Vagina (tissue), 2 donors: ENCODE measurements around the gene PCNX2. TPM values are rescaled to one million over a fixed set of nuclear protein-coding genes. Genes with fewer than 3 reads are reported as not detected.
A peak's percentile ranks its signal among the peaks of the same experiment; 100 is the strongest.

Experiments
- DNase-seq, 2 donors: peaks; one replicate each; pipeline ENCODE4 v3.0.0-alpha.2; 2017; ENCODE audit errors: extremely low spot score in 2 of 2
- H3K27ac ChIP-seq: fragments of 200-600 bp; sonication (generic); one replicate; pipeline ENCODE4 v1.5.1; 2019
- H3K27me3 ChIP-seq: fragments of 200-600 bp; sonication (generic); one replicate; pipeline ENCODE4 v1.5.1; 2019
- H3K36me3 ChIP-seq, 2 donors: fragments of 200-600 bp; sonication (generic); one replicate each; pipeline ENCODE4 v1.5.1; 2017 to 2019
- H3K4me1 ChIP-seq: fragments of 200-600 bp; sonication (generic); one replicate; pipeline ENCODE4 v1.5.1; 2019
- H3K4me3 ChIP-seq, 2 donors: fragments of 200-600 bp; sonication (generic); 1 replicate in 1 of 2; 2 replicates in 1 of 2; pipeline ENCODE4 v1.5.1; 2016 to 2019
- H3K9me3 ChIP-seq: fragments of 200-600 bp; sonication (generic); one replicate; pipeline ENCODE4 v1.5.1; 2019
- POLR2A ChIP-seq, 2 donors: fragments of 450-650 bp; IDR thresholded peaks; one replicate each; pipeline ENCODE4 v1.6.1; 2017; ENCODE audit warnings: antibody characterized with exemption in 2 of 2, mild to moderate bottlenecking in 2 of 2, moderate library complexity in 2 of 2
- POLR2AphosphoS5 ChIP-seq, 2 donors: sonication (generic); formaldehyde crosslinking; IDR thresholded peaks; one replicate each; pipeline ENCODE4 v1.9.0; 2017; ENCODE audit warnings: antibody characterized with exemption in 2 of 2, mild to moderate bottlenecking in 2 of 2, low read depth in 1 of 2; ENCODE audit not compliant: insufficient read depth in 1 of 2
- intact Hi-C: fragments of 100-400 bp; cut with DNase I; formaldehyde crosslinking; loops from one replicate; pipeline ENCODE4 v1.15.1; 2023
- total RNA-seq: library from RNA; depleted of rRNA; stranded (reverse); fragments of >200 nt; gene quantifications from one replicate; pipeline ENCODE4 v1.2.3, GENCODE V29; 2016
- TF ChIP-seq, protein P1 (sequence below), 3 experiments: fragments of 450-650 bp in 2 of 3; fragments of 200-600 bp in 1 of 3; sonication (generic) in 1 of 3; IDR thresholded peaks; one replicate each; pipeline ENCODE4 v1.5.1; 2017 to 2019; ENCODE audit warnings: antibody characterized with exemption in 3 of 3, mild to moderate bottlenecking in 2 of 3, moderate library complexity in 2 of 3

Gene PCNX2
- total RNA-seq, 1 donor from 2014 or later, result 29.2 TPM

- Histone ChIP-seq H3K4me1 (no peaks in the 10 kb centered on the region), H3K9me3 (no peaks in the 10 kb centered on the region), H3K27me3 (no peaks in the 10 kb centered on the region), H3K36me3 (no peaks in the 10 kb centered on the region), H3K4me3 (no peak overlapping the region), H3K27ac (no peak overlapping the region)
- DNase-seq, result no peak
- TF ChIP-seq POLR2AphosphoS5 (IDR thresholded peaks at IDR 0.05; ENCODE audit: insufficient read depth in 1 of 2, low read depth in 1 of 2), result no peak
- no peak for TF ChIP-seq POLR2A (IDR thresholded peaks at IDR 0.05)
- TF ChIP-seq, protein P1, sequence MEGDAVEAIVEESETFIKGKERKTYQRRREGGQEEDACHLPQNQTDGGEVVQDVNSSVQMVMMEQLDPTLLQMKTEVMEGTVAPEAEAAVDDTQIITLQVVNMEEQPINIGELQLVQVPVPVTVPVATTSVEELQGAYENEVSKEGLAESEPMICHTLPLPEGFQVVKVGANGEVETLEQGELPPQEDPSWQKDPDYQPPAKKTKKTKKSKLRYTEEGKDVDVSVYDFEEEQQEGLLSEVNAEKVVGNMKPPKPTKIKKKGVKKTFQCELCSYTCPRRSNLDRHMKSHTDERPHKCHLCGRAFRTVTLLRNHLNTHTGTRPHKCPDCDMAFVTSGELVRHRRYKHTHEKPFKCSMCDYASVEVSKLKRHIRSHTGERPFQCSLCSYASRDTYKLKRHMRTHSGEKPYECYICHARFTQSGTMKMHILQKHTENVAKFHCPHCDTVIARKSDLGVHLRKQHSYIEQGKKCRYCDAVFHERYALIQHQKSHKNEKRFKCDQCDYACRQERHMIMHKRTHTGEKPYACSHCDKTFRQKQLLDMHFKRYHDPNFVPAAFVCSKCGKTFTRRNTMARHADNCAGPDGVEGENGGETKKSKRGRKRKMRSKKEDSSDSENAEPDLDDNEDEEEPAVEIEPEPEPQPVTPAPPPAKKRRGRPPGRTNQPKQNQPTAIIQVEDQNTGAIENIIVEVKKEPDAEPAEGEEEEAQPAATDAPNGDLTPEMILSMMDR (IDR thresholded peaks at IDR 0.05), result peak; percentile 54 to 66 (median 61)
- intact Hi-C loops, result no loop called here
These were observed 9.1 kb upstream of the PCNX2 start for GRCh38 chr1:233304489-233305102.

DNA sequence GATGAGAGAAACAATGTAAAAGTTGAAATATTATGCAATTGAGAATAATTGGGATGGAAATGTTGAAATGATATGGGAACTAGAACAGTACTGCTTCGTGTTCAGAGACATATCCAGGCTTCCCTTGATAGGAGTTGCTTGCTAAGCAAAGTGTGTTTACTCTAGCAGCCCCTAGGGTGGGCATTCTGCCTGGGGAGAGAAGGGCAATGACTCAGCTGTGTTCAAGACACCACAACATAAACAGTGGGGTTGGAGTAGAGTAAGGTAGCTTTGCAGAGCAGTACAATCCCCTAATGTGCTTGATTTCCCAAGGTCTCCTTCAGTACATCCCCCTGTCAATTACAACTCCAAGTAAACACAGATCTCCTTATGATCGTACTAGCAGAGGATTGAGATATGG is 4.8 kb upstream of the PCNX2 start:
- H3K36me3 ChIP-seq, result no peaks in the 10 kb centered on the region
- no peaks in the 10 kb centered on the region for H3K4me1 ChIP-seq
- no peak overlapping the region for H3K27ac ChIP-seq
- H3K9me3 ChIP-seq, result no peaks in the 10 kb centered on the region
- H3K4me3 ChIP-seq, result no peak overlapping the region
- intact Hi-C loops, result no loop called here
- TF ChIP-seq POLR2AphosphoS5 (IDR thresholded peaks at IDR 0.05; ENCODE audit: insufficient read depth in 1 of 2, low read depth in 1 of 2) (no peak), POLR2A (IDR thresholded peaks at IDR 0.05) (no peak)
- TF ChIP-seq, protein P1 (IDR thresholded peaks at IDR 0.05), result no peak
- no peak for DNase-seq
- H3K27me3 ChIP-seq, result no peaks in the 10 kb centered on the region

DNA sequence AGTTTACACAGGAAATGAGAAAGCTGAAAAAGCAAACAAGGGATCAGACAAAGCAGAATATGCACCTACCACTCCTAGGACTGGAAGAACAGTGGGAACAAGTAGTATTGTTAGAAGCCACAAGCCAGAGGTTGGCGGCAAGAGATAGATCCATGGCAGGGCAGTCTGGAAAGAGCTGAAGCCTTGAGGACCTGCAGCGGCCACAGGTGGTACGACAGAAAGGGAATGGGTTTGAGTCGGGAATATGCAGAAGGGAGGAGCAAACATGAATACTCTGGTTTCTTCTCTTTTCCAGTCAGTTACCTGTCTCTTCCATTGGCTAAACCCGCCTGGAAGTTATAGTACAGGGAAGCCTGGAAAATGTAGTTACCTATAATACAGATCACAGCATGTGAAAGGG is 3.9 kb upstream of the PCNX2 start:
- Histone ChIP-seq H3K36me3 (no peaks in the 10 kb centered on the region), H3K27me3 (no peaks in the 10 kb centered on the region), H3K9me3 (no peaks in the 10 kb centered on the region), H3K4me1 (peaks cover 8% of the 10 kb centered on the region), H3K4me3 (no peak overlapping the region), H3K27ac (no peak overlapping the region)
- no peak for DNase-seq
- TF ChIP-seq POLR2A (IDR thresholded peaks at IDR 0.05) (no peak), POLR2AphosphoS5 (IDR thresholded peaks at IDR 0.05; ENCODE audit: insufficient read depth in 1 of 2, low read depth in 1 of 2) (no peak)
- TF ChIP-seq, protein P1 (IDR thresholded peaks at IDR 0.05), result no peak
- intact Hi-C loops, result no loop called here

- H3K36me3 ChIP-seq, result no peaks in the 10 kb centered on the region
- intact Hi-C loops, result no loop called here
- H3K27me3 ChIP-seq, result no peaks in the 10 kb centered on the region
- peak overlapping the region; percentile 81 for H3K27ac ChIP-seq
- TF ChIP-seq, protein P1 (IDR thresholded peaks at IDR 0.05), result no peak
- DNase-seq, result no peak
- peak overlapping the region in 1 of 2 donors; percentile 72 for H3K4me3 ChIP-seq
- H3K9me3 ChIP-seq, result no peaks in the 10 kb centered on the region
- H3K4me1 ChIP-seq, result peaks cover 8% of the 10 kb centered on the region
These were observed 424 bp upstream of the PCNX2 start for GRCh38 chr1:233295975-233296322.

DNA sequence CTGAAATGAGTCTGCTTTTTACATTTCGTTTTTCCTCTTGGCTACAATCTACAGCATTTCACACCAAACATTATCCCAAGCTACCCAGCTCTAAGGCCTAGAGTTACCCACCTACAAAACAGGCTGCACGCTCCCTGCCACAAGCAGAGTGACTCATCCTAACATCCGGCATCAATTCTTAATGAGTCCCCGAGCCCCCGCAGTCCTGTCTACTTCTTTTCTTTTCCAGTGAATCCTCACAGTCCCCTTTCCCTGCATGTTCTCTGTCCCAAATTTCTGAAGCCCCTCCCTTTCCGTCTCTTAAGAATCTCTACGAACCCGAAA is 650 bp downstream of the PCNX2 start:
- TF ChIP-seq POLR2AphosphoS5 (IDR thresholded peaks at IDR 0.05; ENCODE audit: insufficient read depth in 1 of 2, low read depth in 1 of 2) (no peak), POLR2A (IDR thresholded peaks at IDR 0.05) (no peak)
- TF ChIP-seq, protein P1 (IDR thresholded peaks at IDR 0.05), result no peak
- Histone ChIP-seq H3K36me3 (no peaks in the 10 kb centered on the region), H3K27me3 (no peaks in the 10 kb centered on the region), H3K4me3 (peak overlapping the region; percentile 72 to 75), H3K9me3 (no peaks in the 10 kb centered on the region), H3K27ac (peak overlapping the region; percentile 81), H3K4me1 (peaks cover 8% of the 10 kb centered on the region)
- DNase-seq, result no peak
- intact Hi-C loops, result no loop called here
